Activated T-cell treated with anti-CD3 and anti-CD28 coated beads, Interleukin-2, amount 50 U/mL, for 4 hours (primary cell): ENCODE data around the gene ADAM8. TPM values are rescaled to one million over a fixed set of nuclear protein-coding genes. Genes with fewer than 3 reads are reported as not detected.
"Not testable (repeated sequence)": the region's sequence is repeated elsewhere in the genome, so short reads cannot be mapped to it uniquely, and the experiment has no call there.

Experiments used
- ATAC-seq, 2 donors: fragments of 200-7000 bp; cut with Tn5 transposase; one replicate each; pipeline ENCODE4 v1.10.0; 2021
- DNase-seq: peaks from one replicate; pipeline ENCODE4 v3.0.0-alpha.2; 2020
- H3K27me3 Mint-ChIP-seq: one replicate; pipeline ENCODE4 v1.8.0; 2021; ENCODE audit warnings: low read depth, mixed read lengths
- H3K36me3 Mint-ChIP-seq: one replicate; pipeline ENCODE4 v1.8.0; 2022; ENCODE audit warnings: mixed read lengths; ENCODE audit not compliant: insufficient read depth
- H3K4me1 Mint-ChIP-seq: one replicate; pipeline ENCODE4 v1.8.0; 2021; ENCODE audit warnings: low read depth, mixed read lengths
- H3K4me3 Mint-ChIP-seq: one replicate; pipeline ENCODE4 v1.8.0; 2021; ENCODE audit warnings: mild to moderate bottlenecking, moderate library complexity, mixed read lengths
- H3K9me3 Mint-ChIP-seq: one replicate; pipeline ENCODE4 v1.8.0; 2021; ENCODE audit warnings: mixed read lengths
- total RNA-seq, 3 donors: library from RNA; stranded (reverse); gene quantifications; one replicate each; pipeline ENCODE4 v1.2.1, GENCODE V29; 2021

Gene ADAM8
- total RNA-seq, 3 donors from 2014 or later, result 62.8 to 72.7 (median 70.7) TPM

GRCh38 chr10:133272301-133272963, 4.2 kb downstream of the ADAM8 start:
- DNase-seq (no peak), ATAC-seq (no peak)
- peaks cover 14% of the 10 kb centered on the region for H3K4me1 Mint-ChIP-seq
- H3K36me3 Mint-ChIP-seq, result no peaks in the 10 kb centered on the region
- no peak overlapping the region for H3K4me3 Mint-ChIP-seq
- no peaks in the 10 kb centered on the region for H3K27me3 Mint-ChIP-seq
- no peaks in the 10 kb centered on the region for H3K9me3 Mint-ChIP-seq

GRCh38 chr10:133271521-133272300, 5.0 kb downstream of the ADAM8 start:
- peaks cover 13% of the 10 kb centered on the region for H3K4me1 Mint-ChIP-seq
- DNase-seq, result no peak
- ATAC-seq, result no peak
- H3K9me3 Mint-ChIP-seq, result no peaks in the 10 kb centered on the region
- H3K36me3 Mint-ChIP-seq, result no peaks in the 10 kb centered on the region
- H3K4me3 Mint-ChIP-seq, result no peak overlapping the region
- H3K27me3 Mint-ChIP-seq, result no peaks in the 10 kb centered on the region

- Mint-ChIP-seq H3K4me3 (no peak overlapping the region), H3K36me3 (no peaks in the 10 kb centered on the region), H3K4me1 (peaks cover 11% of the 10 kb centered on the region), H3K9me3 (no peaks in the 10 kb centered on the region), H3K27me3 (no peaks in the 10 kb centered on the region)
- DNase-seq (no peak), ATAC-seq (no peak)
These were observed 5.8 kb downstream of the ADAM8 start for GRCh38 chr10:133270773-133271297.

GRCh38 chr10:133270204-133270603, 6.5 kb downstream of the ADAM8 start:
- H3K4me3 Mint-ChIP-seq, result no peak overlapping the region
- no peaks in the 10 kb centered on the region for H3K36me3 Mint-ChIP-seq
- peaks cover 10% of the 10 kb centered on the region for H3K4me1 Mint-ChIP-seq
- no peaks in the 10 kb centered on the region for H3K9me3 Mint-ChIP-seq
- no peak for ATAC-seq
- no peak for DNase-seq
- H3K27me3 Mint-ChIP-seq, result no peaks in the 10 kb centered on the region

GRCh38 chr10:133269367-133269766, 7.3 kb downstream of the ADAM8 start:
- no peak overlapping the region for H3K4me3 Mint-ChIP-seq
- ATAC-seq (no peak), DNase-seq (no peak)
- H3K27me3 Mint-ChIP-seq, result no peaks in the 10 kb centered on the region
- H3K4me1 Mint-ChIP-seq, result peaks cover 12% of the 10 kb centered on the region
- H3K9me3 Mint-ChIP-seq, result no peaks in the 10 kb centered on the region
- H3K36me3 Mint-ChIP-seq, result no peaks in the 10 kb centered on the region

GRCh38 chr10:133268532-133268931, 8.1 kb downstream of the ADAM8 start:
- Mint-ChIP-seq H3K9me3 (no peaks in the 10 kb centered on the region), H3K4me3 (no peak overlapping the region), H3K36me3 (no peaks in the 10 kb centered on the region), H3K27me3 (no peaks in the 10 kb centered on the region), H3K4me1 (peaks cover 20% of the 10 kb centered on the region)
- DNase-seq (no peak), ATAC-seq (no peak)

GRCh38 chr10:133267829-133268228, 8.8 kb downstream of the ADAM8 start:
- Mint-ChIP-seq H3K4me3 (no peak overlapping the region), H3K9me3 (no peaks in the 10 kb centered on the region), H3K4me1 (peaks cover 26% of the 10 kb centered on the region), H3K36me3 (no peaks in the 10 kb centered on the region), H3K27me3 (no peaks in the 10 kb centered on the region)
- no peak for DNase-seq
- ATAC-seq, result no peak

GRCh38 chr10:133267293-133267692, 9.4 kb downstream of the ADAM8 start:
- Mint-ChIP-seq H3K4me1 (peaks cover 31% of the 10 kb centered on the region), H3K27me3 (no peaks in the 10 kb centered on the region), H3K36me3 (no peaks in the 10 kb centered on the region), H3K9me3 (no peaks in the 10 kb centered on the region), H3K4me3 (no peak overlapping the region)
- DNase-seq, result no peak
- ATAC-seq, result no peak

GRCh38 chr10:133266056-133266795, 10.4 kb downstream of the ADAM8 start:
- peaks cover 32% of the 10 kb centered on the region for H3K4me1 Mint-ChIP-seq
- H3K27me3 Mint-ChIP-seq, result no peaks in the 10 kb centered on the region
- no peak overlapping the region for H3K4me3 Mint-ChIP-seq
- H3K36me3 Mint-ChIP-seq, result no peaks in the 10 kb centered on the region
- ATAC-seq, result no peak
- no peak for DNase-seq
- H3K9me3 Mint-ChIP-seq, result no peaks in the 10 kb centered on the region

GRCh38 chr10:133265052-133265451, 11.6 kb downstream of the ADAM8 start:
- H3K4me3 Mint-ChIP-seq, H3K9me3 Mint-ChIP-seq, H3K36me3 Mint-ChIP-seq, H3K27me3 Mint-ChIP-seq, DNase-seq, ATAC-seq: not testable (repeated sequence)
- peaks cover 44% of the 10 kb centered on the region for H3K4me1 Mint-ChIP-seq

GRCh38 chr10:133264461-133264860, 12.2 kb downstream of the ADAM8 start:
- peaks cover 49% of the 10 kb centered on the region for H3K4me1 Mint-ChIP-seq

GRCh38 chr10:133263674-133264073, 13.0 kb downstream of the ADAM8 start:
- no peak for DNase-seq
- ATAC-seq, result no peak
- Mint-ChIP-seq H3K36me3 (no peaks in the 10 kb centered on the region), H3K27me3 (no peaks in the 10 kb centered on the region), H3K9me3 (no peaks in the 10 kb centered on the region), H3K4me1 (peaks cover 56% of the 10 kb centered on the region), H3K4me3 (no peak overlapping the region)

More at GRCh38 chr10:133264461-133264860, 12.2 kb downstream of the ADAM8 start:
- Mint-ChIP-seq H3K27me3 (no peaks in the 10 kb centered on the region), H3K36me3 (no peaks in the 10 kb centered on the region), H3K9me3 (no peaks in the 10 kb centered on the region), H3K4me3 (peak overlapping the region; percentile 13)
- no peak for DNase-seq
- ATAC-seq, result no peak

- no peak for DNase-seq
- Mint-ChIP-seq H3K9me3 (no peaks in the 10 kb centered on the region), H3K36me3 (no peaks in the 10 kb centered on the region), H3K27me3 (no peaks in the 10 kb centered on the region), H3K4me1 (peaks cover 63% of the 10 kb centered on the region), H3K4me3 (no peak overlapping the region)
- ATAC-seq, result no peak
These were observed 14.0 kb downstream of the ADAM8 start for GRCh38 chr10:133262696-133263095.

- DNase-seq (peak; percentile 84), ATAC-seq (peak; percentile 50 to 60)
- H3K4me3 Mint-ChIP-seq, result peak overlapping the region; percentile 79
- H3K36me3 Mint-ChIP-seq, result no peaks in the 10 kb centered on the region
- peaks cover 70% of the 10 kb centered on the region for H3K4me1 Mint-ChIP-seq
- no peaks in the 10 kb centered on the region for H3K27me3 Mint-ChIP-seq
- no peaks in the 10 kb centered on the region for H3K9me3 Mint-ChIP-seq
These were observed 14.8 kb downstream of the ADAM8 start for GRCh38 chr10:133261726-133262325.
